IMR-90 (cell line): ENCODE results near the gene MCM6. TPM values are rescaled to one million over a fixed set of nuclear protein-coding genes. Genes with fewer than 3 reads are reported as not detected.

Experiments
- ATAC-seq: fragments of 200-7000 bp; cut with Tn5 transposase; 2 replicates; pipeline ENCODE4 v1.9.1; 2020; ENCODE audit warnings: low read depth, mild to moderate bottlenecking, moderate library complexity
- BruUV-seq: library from RNA; stranded (reverse); fragments of 400-500 nt; replicated peaks from 2 replicates; lab custom pipeline; 2021; lab: Mats Ljungman, UMichigan
- CTCF ChIA-PET: fragments of 300-600 bp; formaldehyde crosslinking; extraction: SDS; loops from one replicate; lab custom pipeline; 2021; ENCODE audit warnings: antibody characterized with exemption; lab: Yijun Ruan, JAX
- POLR2A ChIA-PET: fragments of 300-600 bp; sonication (Branson Sonifier 250); formaldehyde crosslinking; loops from one replicate; lab custom pipeline; 2022; ENCODE audit warnings: antibody characterized with exemption; ENCODE audit not compliant: unreplicated experiment; lab: Charles Lee
- DNase-seq: peaks from one replicate; pipeline ENCODE4 v3.0.0; 2013
- H2AFZ ChIP-seq: replicated peaks from 2 replicates; pipeline ENCODE3; 2013; ENCODE audit warnings: low read length, mild to moderate bottlenecking; ENCODE audit not compliant: poor library complexity
- H2AK5ac ChIP-seq: 2 replicates; pipeline ENCODE4 v1.6.1; 2013; ENCODE audit warnings: low read depth, low read length, inconsistent platforms
- H2AK9ac ChIP-seq: replicated peaks from 2 replicates; pipeline ENCODE3; 2013; ENCODE audit warnings: mild to moderate bottlenecking, low read depth, low read length, moderate library complexity; ENCODE audit not compliant: poor library complexity
- H2BK120ac ChIP-seq: 2 replicates; pipeline ENCODE4 v1.6.1; 2013; ENCODE audit warnings: low read depth, low read length, inconsistent platforms
- H2BK15ac ChIP-seq: 3 replicates; pipeline ENCODE4 v1.6.1; 2013; ENCODE audit warnings: low read depth, low read length, inconsistent platforms
- H2BK20ac ChIP-seq: 2 replicates; pipeline ENCODE4 v1.6.1; 2013; ENCODE audit warnings: low read depth, mild to moderate bottlenecking, inconsistent platforms, low read length, moderate library complexity
- H2BK5ac ChIP-seq: 2 replicates; pipeline ENCODE4 v1.6.1; 2013; ENCODE audit warnings: mild to moderate bottlenecking, low read depth, low read length, inconsistent platforms; ENCODE audit not compliant: poor library complexity, severe bottlenecking
- H3K14ac ChIP-seq: replicated peaks from 2 replicates; pipeline ENCODE4 v1.6.1; 2013; ENCODE audit warnings: low read depth, low read length, inconsistent platforms
- H3K18ac ChIP-seq: 2 replicates; pipeline ENCODE4 v1.6.1; 2013; ENCODE audit warnings: low read depth, low read length, control low read depth
- H3K23ac ChIP-seq: 2 replicates; pipeline ENCODE4 v1.6.1; 2013; ENCODE audit warnings: low read depth, low read length, inconsistent platforms
- H3K27ac ChIP-seq: 2 replicates; pipeline ENCODE4 v1.5.1; 2013; ENCODE audit warnings: mild to moderate bottlenecking, control low read depth, low read length; ENCODE audit not compliant: insufficient read depth
- H3K27me3 ChIP-seq: 2 replicates; pipeline ENCODE4 v1.6.1; 2013; ENCODE audit warnings: low read length; ENCODE audit not compliant: control insufficient read depth, insufficient read depth
- H3K36me3 ChIP-seq: 2 replicates; pipeline ENCODE4 v1.6.1; 2013; ENCODE audit warnings: low read length, mixed read lengths; ENCODE audit not compliant: control insufficient read depth, insufficient read depth
- H3K4ac ChIP-seq: 2 replicates; pipeline ENCODE4 v1.6.1; 2013; ENCODE audit warnings: low read depth, low read length, inconsistent platforms
- H3K4me1 ChIP-seq: 2 replicates; pipeline ENCODE4 v1.6.1; 2013; ENCODE audit warnings: low read length, mixed read lengths; ENCODE audit not compliant: control insufficient read depth, insufficient read depth
- H3K4me2 ChIP-seq: 2 replicates; pipeline ENCODE4 v1.6.1; 2013; ENCODE audit warnings: low read depth, mild to moderate bottlenecking, control low read depth, low read length, moderate library complexity
- H3K4me3 ChIP-seq: 2 replicates; pipeline ENCODE4 v1.5.1; 2013; ENCODE audit warnings: low read depth, mild to moderate bottlenecking, control low read depth, low read length, moderate library complexity; ENCODE audit not compliant: insufficient read depth
- H3K56ac ChIP-seq: 2 replicates; pipeline ENCODE4 v1.6.1; 2013; ENCODE audit warnings: low read length, inconsistent platforms; ENCODE audit not compliant: insufficient read depth; ENCODE audit errors: extremely low read depth
- H3K79me1 ChIP-seq, 2 experiments: 2 replicates each; pipeline ENCODE4 v1.6.1; 2013; ENCODE audit warnings: low read length in 2 of 2, inconsistent platforms in 1 of 2, low read depth in 1 of 2
- H3K9ac ChIP-seq: 2 replicates; pipeline ENCODE4 v1.6.1; 2013; ENCODE audit warnings: low read depth, low read length, control low read depth
- H3K9me1 ChIP-seq: 2 replicates; pipeline ENCODE4 v1.6.1; 2013; ENCODE audit warnings: low read length, inconsistent platforms; ENCODE audit not compliant: insufficient read depth
- H3K9me3 ChIP-seq: 2 replicates; pipeline ENCODE4 v1.6.1; 2013; ENCODE audit warnings: low read length; ENCODE audit not compliant: control insufficient read depth, insufficient read depth
- H4K20me1 ChIP-seq: 2 replicates; pipeline ENCODE4 v1.6.1; 2013; ENCODE audit warnings: low read length, inconsistent platforms; ENCODE audit not compliant: insufficient read depth
- H4K5ac ChIP-seq: 2 replicates; pipeline ENCODE4 v1.6.1; 2013; ENCODE audit warnings: mild to moderate bottlenecking, low read depth, low read length, control low read depth
- H4K8ac ChIP-seq, 2 experiments: 2 replicates each; pipeline ENCODE4 v1.6.1; 2013; ENCODE audit warnings: low read depth in 2 of 2, low read length in 2 of 2, control low read depth in 1 of 2, inconsistent platforms in 1 of 2
- H4K91ac ChIP-seq: 2 replicates; pipeline ENCODE4 v1.6.1; 2013; ENCODE audit warnings: low read depth, low read length, inconsistent platforms; ENCODE audit not compliant: insufficient read depth
- CHD1 ChIP-seq: IDR thresholded peaks from 2 replicates; pipeline ENCODE4 v1.6.1; 2012; ENCODE audit warnings: low read depth, low read length, improper control_type of control experiment
- ELK1 ChIP-seq: fragments of 150-350 bp; IDR thresholded peaks from 2 replicates; pipeline ENCODE4 v1.6.1; 2016; ENCODE audit warnings: low read depth, mild to moderate bottlenecking, low read length, moderate library complexity, borderline replicate concordance
- MAFK ChIP-seq: IDR thresholded peaks from 2 replicates; pipeline ENCODE4 v1.6.1; 2012; ENCODE audit warnings: low read depth, low read length, improper control_type of control experiment
- MAZ ChIP-seq: IDR thresholded peaks from 2 replicates; pipeline ENCODE4 v1.6.1; 2012; ENCODE audit warnings: low read depth, mild to moderate bottlenecking, low read length, improper control_type of control experiment, moderate library complexity, borderline replicate concordance
- MXI1 ChIP-seq: IDR thresholded peaks from 2 replicates; pipeline ENCODE4 v1.6.1; 2012; ENCODE audit warnings: low read depth, mild to moderate bottlenecking, low read length, moderate library complexity, borderline replicate concordance
- RCOR1 ChIP-seq: IDR thresholded peaks from 2 replicates; pipeline ENCODE4 v1.6.1; 2012; ENCODE audit warnings: mild to moderate bottlenecking, low read length, improper control_type of control experiment; ENCODE audit not compliant: insufficient replicate concordance
- RFX5 ChIP-seq: IDR thresholded peaks from 2 replicates; pipeline ENCODE4 v1.8.0; 2012; ENCODE audit warnings: low read depth, mild to moderate bottlenecking, low read length, moderate library complexity
- WGBS, 2 experiments: methylation state at CpG; one replicate each; pipeline versions ENCODE4 v1.1.5 to v1.1.7; 2013; ENCODE audit warnings: missing lambda C conversion rate in 2 of 2; ENCODE audit not compliant: insufficient read length in 1 of 2; ENCODE audit errors: extremely low coverage in 2 of 2; 5-methylcytosine and 5-hydroxymethylcytosine counted together
- dilution Hi-C: fragments of 300-500 bp; cut with HindIII; formaldehyde crosslinking; loops from one replicate; pipeline ENCODE4 v1.14.3; 2018; ENCODE audit warnings: low sequenced_read_pairs; ENCODE audit not compliant: unreplicated experiment
- in situ Hi-C: fragments of 300-500 bp; cut with MboI; formaldehyde crosslinking; loops from 3 replicates; pipeline ENCODE4 v1.14.3; 2019; ENCODE audit warnings: low sequenced_read_pairs, inconsistent platforms, mixed read lengths
- intact Hi-C: fragments of 100-400 bp; cut with micrococcal nuclease; formaldehyde crosslinking; loops from 2 replicates; pipeline ENCODE4 v1.10.0; 2022
- polyA plus RNA-seq, 3 experiments: library from polyadenylated mRNA; depleted of rRNA; stranded (reverse); fragments of >200 nt; gene quantifications; 2 replicates each; pipeline ENCODE4 v1.2.3, GENCODE V29; 2012; ENCODE audit warnings: low replicate concordance in 1 of 3
- total RNA-seq: library from RNA; depleted of rRNA; stranded (reverse); fragments of >200 nt; gene quantifications from 2 replicates; pipeline ENCODE4 v1.2.3, GENCODE V29; 2012

Gene MCM6
- total and polyA plus RNA-seq, 2 of the 4 experiments (the other 2 are of a cell fraction) = 21.4 to 29.6 TPM

GRCh38 chr2:135890835-135891234 lies 14.6 kb upstream of the MCM6 start:
- Histone ChIP-seq H2AK5ac (no peak overlapping the region), H3K9ac (no peak overlapping the region), H3K18ac (no peak overlapping the region), H3K79me1 (no peaks in the 10 kb centered on the region), H3K23ac (no peak overlapping the region), H2AFZ (no peak overlapping the region), H3K56ac (no peak overlapping the region), H3K4ac (no peak overlapping the region), H2AK9ac (no peak overlapping the region), H2BK120ac (no peak overlapping the region), H3K9me3 (no peaks in the 10 kb centered on the region), H2BK5ac (no peak overlapping the region), H4K91ac (no peak overlapping the region), H3K9me1 (no peaks in the 10 kb centered on the region), H2BK20ac (no peak overlapping the region), H3K4me2 (no peak overlapping the region), H3K27ac (no peak overlapping the region), H3K14ac (no peak overlapping the region), H4K5ac (no peak overlapping the region), H3K27me3 (no peaks in the 10 kb centered on the region), H4K20me1 (no peaks in the 10 kb centered on the region), H3K36me3 (no peaks in the 10 kb centered on the region), H3K4me3 (no peak overlapping the region), H4K8ac (no peak overlapping the region), H2BK15ac (no peak overlapping the region), H3K4me1 (no peaks in the 10 kb centered on the region)
- BruUV-seq = no TSS peak
- intact Hi-C loops = no loop called here
- DNase-seq (no peak), ATAC-seq (no peak)
- ChIA-PET CTCF (no interaction called here), POLR2A (no interaction called here)
- dilution Hi-C loops = no loop called here
- in situ Hi-C loops = no loop called here
- no peak for TF ChIP-seq RCOR1
- no peak for TF ChIP-seq ELK1
- no peak for TF ChIP-seq MAFK
- no peak for TF ChIP-seq RFX5
- TF ChIP-seq MXI1 = no peak
- TF ChIP-seq MAZ = no peak
- TF ChIP-seq CHD1 = no peak
- no CpG with 5 or more reads among the region's 6 CpGs for WGBS, 2 experiments
